ENCODE results near the gene RNU6-1. TPM values are rescaled to one million over a fixed set of nuclear protein-coding genes. Genes with fewer than 3 reads are reported as not detected.

Gene RNU6-1
- total RNA-seq, 1 donor from 2014 or later = not detected

GRCh38 chr15:67836134-67836455 is 3.8 kb downstream of the RNU6-1 start:
- no peak for TF ChIP-seq CTCF (conservative IDR thresholded peaks at IDR 0.05)
- no peak for DNase-seq (ENCODE audit: extremely low spot score, unreplicated experiment)
- peaks cover 32% of the 10 kb centered on the region for H3K4me1 Mint-ChIP-seq (ENCODE audit: unreplicated experiment)
- peak overlapping the region; percentile 86 for H3K4me3 Mint-ChIP-seq
- H3K27ac Mint-ChIP-seq = no peak overlapping the region
- no peaks in the 10 kb centered on the region for H3K9me3 Mint-ChIP-seq
- H3K36me3 Mint-ChIP-seq = peaks cover 3% of the 10 kb centered on the region
- H3K27me3 Mint-ChIP-seq = peaks cover 75% of the 10 kb centered on the region

- H3K27me3 Mint-ChIP-seq = peaks cover 81% of the 10 kb centered on the region
- peaks cover 29% of the 10 kb centered on the region for H3K4me1 Mint-ChIP-seq (ENCODE audit: unreplicated experiment)
- DNase-seq (ENCODE audit: extremely low spot score, unreplicated experiment) = no peak
- H3K27ac Mint-ChIP-seq = no peak overlapping the region
- peak overlapping the region; percentile 86 for H3K4me3 Mint-ChIP-seq
- no peak for TF ChIP-seq CTCF (conservative IDR thresholded peaks at IDR 0.05)
- H3K36me3 Mint-ChIP-seq = peaks cover 3% of the 10 kb centered on the region
- H3K9me3 Mint-ChIP-seq = no peaks in the 10 kb centered on the region
These were observed 4.3 kb downstream of the RNU6-1 start for GRCh38 chr15:67835297-67836133.

GRCh38 chr15:67834581-67835296 is 5.1 kb downstream of the RNU6-1 start:
- no peaks in the 10 kb centered on the region for H3K9me3 Mint-ChIP-seq
- no peak for DNase-seq (ENCODE audit: extremely low spot score, unreplicated experiment)
- H3K4me3 Mint-ChIP-seq = peak overlapping the region; percentile 86
- peaks cover 25% of the 10 kb centered on the region for H3K4me1 Mint-ChIP-seq (ENCODE audit: unreplicated experiment)
- TF ChIP-seq CTCF (conservative IDR thresholded peaks at IDR 0.05) = no peak
- no peaks in the 10 kb centered on the region for H3K36me3 Mint-ChIP-seq
- no peak overlapping the region for H3K27ac Mint-ChIP-seq
- H3K27me3 Mint-ChIP-seq = peaks cover 83% of the 10 kb centered on the region

GRCh38 chr15:67833710-67834511 is 5.9 kb downstream of the RNU6-1 start:
- Mint-ChIP-seq H3K27me3 (peaks cover 87% of the 10 kb centered on the region), H3K27ac (peak overlapping the region; percentile 27), H3K4me3 (peak overlapping the region; percentile 86), H3K9me3 (no peaks in the 10 kb centered on the region), H3K36me3 (no peaks in the 10 kb centered on the region), H3K4me1 (ENCODE audit: unreplicated experiment) (peaks cover 25% of the 10 kb centered on the region)
- no peak for DNase-seq (ENCODE audit: extremely low spot score, unreplicated experiment)
- peak; percentile 79 for TF ChIP-seq CTCF (conservative IDR thresholded peaks at IDR 0.05)

- peaks cover 90% of the 10 kb centered on the region for H3K27me3 Mint-ChIP-seq
- H3K4me3 Mint-ChIP-seq = peak overlapping the region; percentile 86
- no peaks in the 10 kb centered on the region for H3K9me3 Mint-ChIP-seq
- no peaks in the 10 kb centered on the region for H3K36me3 Mint-ChIP-seq
- no peak for DNase-seq (ENCODE audit: extremely low spot score, unreplicated experiment)
- TF ChIP-seq CTCF (conservative IDR thresholded peaks at IDR 0.05) = no peak
- peaks cover 21% of the 10 kb centered on the region for H3K4me1 Mint-ChIP-seq (ENCODE audit: unreplicated experiment)
- H3K27ac Mint-ChIP-seq = no peak overlapping the region
These were observed 6.7 kb downstream of the RNU6-1 start for GRCh38 chr15:67832897-67833709.

All from type B pancreatic cell (in vitro differentiated cells).